ENCODE measurements around the gene SLC50A1. TPM values are rescaled to one million over a fixed set of nuclear protein-coding genes. Genes with fewer than 3 reads are reported as not detected.

The SLC50A1 gene
- total and polyA plus RNA-seq, 8 donors, result 31.9 to 64.6 (median 36.0) TPM

DNA sequence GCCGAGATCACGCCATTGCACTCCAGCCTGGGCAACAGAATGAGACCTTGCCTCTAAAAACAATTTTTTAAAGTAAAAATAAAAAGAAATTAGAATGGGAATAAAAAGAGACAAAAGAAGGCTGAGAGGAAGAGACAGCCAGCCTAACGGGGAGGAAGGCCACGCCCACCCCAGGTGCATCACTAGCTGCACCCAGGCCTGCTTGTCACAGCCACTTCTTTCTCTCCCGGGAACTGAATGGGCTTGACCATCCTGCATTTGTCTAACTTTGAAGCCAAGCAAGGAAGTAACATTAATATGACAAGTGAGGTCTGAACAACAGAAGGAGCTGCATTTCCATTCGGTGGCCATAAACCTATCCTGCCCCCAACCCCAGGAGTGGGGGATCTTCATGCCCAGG lies 28.8 kb upstream of the SLC50A1 start:
- no peaks in the 10 kb centered on the region for H3K36me3 ChIP-seq
- H3K27ac ChIP-seq, result no peak overlapping the region
- H3K4me3 ChIP-seq, result no peak overlapping the region
- DNase-seq, result no peak
- no peak for ATAC-seq
- H3K9me3 ChIP-seq, result no peaks in the 10 kb centered on the region
- H3K4me1 ChIP-seq, result peaks cover 0 to 20% of the 10 kb centered on the region in 2 donors
- no peaks in the 10 kb centered on the region for H3K27me3 ChIP-seq
- intact Hi-C loops (cut with DNase I), result no loop called here
- TF ChIP-seq, protein P1, sequence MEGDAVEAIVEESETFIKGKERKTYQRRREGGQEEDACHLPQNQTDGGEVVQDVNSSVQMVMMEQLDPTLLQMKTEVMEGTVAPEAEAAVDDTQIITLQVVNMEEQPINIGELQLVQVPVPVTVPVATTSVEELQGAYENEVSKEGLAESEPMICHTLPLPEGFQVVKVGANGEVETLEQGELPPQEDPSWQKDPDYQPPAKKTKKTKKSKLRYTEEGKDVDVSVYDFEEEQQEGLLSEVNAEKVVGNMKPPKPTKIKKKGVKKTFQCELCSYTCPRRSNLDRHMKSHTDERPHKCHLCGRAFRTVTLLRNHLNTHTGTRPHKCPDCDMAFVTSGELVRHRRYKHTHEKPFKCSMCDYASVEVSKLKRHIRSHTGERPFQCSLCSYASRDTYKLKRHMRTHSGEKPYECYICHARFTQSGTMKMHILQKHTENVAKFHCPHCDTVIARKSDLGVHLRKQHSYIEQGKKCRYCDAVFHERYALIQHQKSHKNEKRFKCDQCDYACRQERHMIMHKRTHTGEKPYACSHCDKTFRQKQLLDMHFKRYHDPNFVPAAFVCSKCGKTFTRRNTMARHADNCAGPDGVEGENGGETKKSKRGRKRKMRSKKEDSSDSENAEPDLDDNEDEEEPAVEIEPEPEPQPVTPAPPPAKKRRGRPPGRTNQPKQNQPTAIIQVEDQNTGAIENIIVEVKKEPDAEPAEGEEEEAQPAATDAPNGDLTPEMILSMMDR (IDR thresholded peaks at IDR 0.05), result no peak

DNA sequence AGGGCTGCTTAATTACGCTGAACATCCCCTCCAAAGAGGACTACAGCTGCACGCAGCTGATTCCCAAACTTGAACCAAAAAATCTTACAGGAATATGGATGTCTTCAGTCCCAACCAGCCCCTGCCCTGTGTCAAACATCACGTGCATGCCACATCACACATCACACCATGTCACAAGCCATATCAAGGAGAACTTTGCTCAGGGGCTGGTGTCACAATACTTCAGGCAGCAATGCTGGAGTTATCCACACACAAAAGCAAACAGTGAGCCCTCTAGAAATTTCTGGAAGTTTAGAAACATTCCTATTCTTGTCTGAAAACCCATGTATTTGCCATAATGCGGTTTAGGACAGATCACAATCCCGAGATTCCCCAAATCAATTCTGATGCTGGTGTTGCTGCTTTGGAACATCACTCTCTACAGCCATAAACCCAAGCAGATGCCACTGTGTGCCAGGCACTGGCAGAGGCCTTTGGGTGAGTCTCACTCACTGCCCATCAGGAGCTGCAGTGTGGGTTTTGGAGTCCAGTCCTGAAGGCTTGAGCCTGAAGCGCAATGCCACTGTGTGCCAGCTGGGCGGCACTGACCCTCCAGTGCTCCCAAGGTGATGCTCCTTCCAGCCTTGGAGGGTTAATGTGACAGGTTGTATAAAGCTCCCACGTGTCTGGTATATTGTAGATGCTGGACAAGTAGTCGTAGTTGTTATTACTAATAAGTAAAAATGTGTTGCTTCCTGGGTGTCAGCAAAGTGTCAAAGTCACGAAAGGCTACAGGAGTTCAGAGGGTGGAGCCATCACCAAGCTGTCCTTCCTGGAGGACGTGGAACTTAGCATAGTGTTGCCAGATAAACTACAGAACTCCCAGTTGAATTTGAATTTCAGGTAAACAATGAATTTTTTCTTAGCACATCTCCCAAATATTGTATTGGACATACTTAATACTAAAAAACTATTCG lies 28.1 kb upstream of the SLC50A1 start:
- Histone ChIP-seq H3K4me1 (peaks cover 0 to 13% of the 10 kb centered on the region in 2 donors), H3K4me3 (no peak overlapping the region), H3K27ac (no peak overlapping the region), H3K36me3 (no peaks in the 10 kb centered on the region), H3K27me3 (no peaks in the 10 kb centered on the region), H3K9me3 (no peaks in the 10 kb centered on the region)
- intact Hi-C loops (cut with DNase I), result no loop called here
- DNase-seq, result no peak
- no peak for ATAC-seq
- TF ChIP-seq, protein P1 (IDR thresholded peaks at IDR 0.05), result no peak

DNA sequence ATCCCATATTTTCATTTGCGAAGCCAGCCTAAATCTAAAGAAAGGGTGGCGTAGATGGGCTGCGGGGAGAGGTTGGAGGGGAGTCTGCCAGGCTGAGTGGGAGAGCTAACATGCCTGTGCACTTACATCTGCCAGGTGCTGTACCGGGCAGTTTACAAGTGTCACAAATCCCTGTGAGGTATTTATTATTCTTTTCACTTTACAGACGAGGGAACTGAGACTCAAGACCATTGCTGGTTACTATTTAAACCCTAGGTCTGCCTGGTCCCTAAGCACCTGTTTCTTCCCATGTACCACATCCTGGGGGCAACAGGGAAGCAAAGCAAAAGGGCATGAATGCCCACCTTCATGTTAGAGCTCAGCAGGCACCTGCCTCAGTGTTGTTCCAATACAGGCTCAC lies 27.4 kb upstream of the SLC50A1 start:
- H3K27ac ChIP-seq, result no peak overlapping the region
- H3K4me1 ChIP-seq, result peaks cover 0 to 7% of the 10 kb centered on the region in 2 donors
- no peaks in the 10 kb centered on the region for H3K36me3 ChIP-seq
- intact Hi-C loops (cut with DNase I), result no loop called here
- DNase-seq (no peak), ATAC-seq (no peak)
- H3K4me3 ChIP-seq, result no peak overlapping the region
- TF ChIP-seq, protein P1 (IDR thresholded peaks at IDR 0.05), result no peak
- H3K27me3 ChIP-seq, result no peaks in the 10 kb centered on the region
- no peaks in the 10 kb centered on the region for H3K9me3 ChIP-seq

DNA sequence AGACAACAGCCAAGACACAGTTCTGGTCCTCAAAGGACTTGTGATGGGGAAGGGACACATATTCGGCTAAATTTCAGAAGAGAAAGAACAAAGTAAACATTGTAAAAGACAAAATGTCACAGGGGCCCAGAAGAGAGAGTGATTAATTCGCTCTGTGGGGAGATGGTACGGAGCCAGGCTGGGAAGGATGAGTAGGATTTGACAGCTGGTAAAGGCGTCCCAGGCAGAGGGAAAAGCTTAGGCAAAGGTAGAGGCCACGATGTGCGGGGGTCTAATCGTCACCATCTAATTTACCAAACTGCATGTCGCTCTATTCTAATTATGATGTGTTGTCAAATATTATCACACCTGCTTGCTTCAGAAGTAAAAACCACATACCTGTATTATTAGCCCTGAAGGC lies 25.3 kb upstream of the SLC50A1 start:
- intact Hi-C loops (cut with DNase I), result no loop called here
- no peak for DNase-seq
- no peaks in the 10 kb centered on the region for H3K4me1 ChIP-seq

DNA sequence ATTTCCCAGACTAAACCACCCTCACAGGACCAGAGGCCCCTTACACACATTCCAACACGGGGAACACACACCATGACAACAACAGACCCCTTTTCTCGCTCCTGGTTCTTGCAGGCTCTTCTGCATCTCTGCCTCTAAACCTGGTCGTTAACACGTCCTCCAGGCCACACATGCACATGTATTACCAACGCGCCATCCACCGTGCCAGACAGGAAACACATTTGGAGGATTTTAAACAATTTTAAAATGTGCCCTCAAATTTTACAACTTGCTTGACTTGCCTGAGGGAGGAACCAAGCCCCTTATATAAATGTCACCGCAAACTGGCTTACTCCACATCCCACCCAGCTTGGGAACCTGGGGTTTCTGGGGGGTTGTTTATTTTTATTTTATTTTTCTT lies 24.8 kb upstream of the SLC50A1 start:
- Histone ChIP-seq H3K36me3 (no peaks in the 10 kb centered on the region), H3K27ac (no peak overlapping the region), H3K27me3 (no peaks in the 10 kb centered on the region), H3K9me3 (no peaks in the 10 kb centered on the region), H3K4me1 (no peaks in the 10 kb centered on the region), H3K4me3 (no peak overlapping the region)
- TF ChIP-seq, protein P1 (IDR thresholded peaks at IDR 0.05), result no peak
- no peak for DNase-seq
- intact Hi-C loops (cut with DNase I), result no loop called here
- ATAC-seq, result no peak

More for the DNA sequence above, 25.3 kb upstream of the SLC50A1 start:
- Histone ChIP-seq H3K27ac (no peak overlapping the region), H3K4me3 (no peak overlapping the region), H3K36me3 (no peaks in the 10 kb centered on the region), H3K9me3 (no peaks in the 10 kb centered on the region), H3K27me3 (no peaks in the 10 kb centered on the region)
- no peak for ATAC-seq
- TF ChIP-seq, protein P1 (IDR thresholded peaks at IDR 0.05), result no peak

Data from left lung (tissue), 10 donors.